ENCODE data around the gene FAM3B.

- no peak for TF ChIP-seq CTCF (conservative IDR thresholded peaks at IDR 0.05; ENCODE audit: low read depth in 2 of 2)
- no peak for TF ChIP-seq EZH2 (IDR thresholded peaks at IDR 0.05; ENCODE audit: low read depth, unreplicated experiment)
- no peak for TF ChIP-seq STAT1 (IDR thresholded peaks at IDR 0.05; ENCODE audit: unreplicated experiment)
- TF ChIP-seq EZH2phosphoT487 (IDR thresholded peaks at IDR 0.05; ENCODE audit: unreplicated experiment) = no peak
- TF ChIP-seq CREB1 (CRISPR knock-in tag; IDR thresholded peaks at IDR 0.05; ENCODE audit: low read depth) = no peak
- no peak for TF ChIP-seq POLR2AphosphoS5 (IDR thresholded peaks at IDR 0.05; ENCODE audit: low read depth)
- no peak for TF ChIP-seq ETS1 (IDR thresholded peaks at IDR 0.05)
- no peak for TF ChIP-seq REST (IDR thresholded peaks at IDR 0.05; ENCODE audit: unreplicated experiment)
- no peak for TF ChIP-seq ZNF114 (CRISPR knock-in tag; IDR thresholded peaks at IDR 0.05)
- TF ChIP-seq JUNB (IDR thresholded peaks at IDR 0.05; ENCODE audit: unreplicated experiment) = no peak
- TF ChIP-seq ZNF331 (CRISPR knock-in tag; IDR thresholded peaks at IDR 0.05; ENCODE audit: low read depth) = no peak
These were observed 28.8 kb downstream of the FAM3B start for GRCh38 chr21:41345356-41345755.

Data from GM23338 (cell line).